HG03196 (cell line): ENCODE data around the gene FBLN5.
"Not testable (repeated sequence)": the region's sequence is repeated elsewhere in the genome, so short reads cannot be mapped to it uniquely, and the experiment has no call there.

Experiments
- ATAC-seq: cut with Tn5 transposase; IDR thresholded peaks from one replicate; pipeline ENCODE4 v1.9.1; 2021; ENCODE audit not compliant: unreplicated experiment

Gene FBLN5

DNA sequence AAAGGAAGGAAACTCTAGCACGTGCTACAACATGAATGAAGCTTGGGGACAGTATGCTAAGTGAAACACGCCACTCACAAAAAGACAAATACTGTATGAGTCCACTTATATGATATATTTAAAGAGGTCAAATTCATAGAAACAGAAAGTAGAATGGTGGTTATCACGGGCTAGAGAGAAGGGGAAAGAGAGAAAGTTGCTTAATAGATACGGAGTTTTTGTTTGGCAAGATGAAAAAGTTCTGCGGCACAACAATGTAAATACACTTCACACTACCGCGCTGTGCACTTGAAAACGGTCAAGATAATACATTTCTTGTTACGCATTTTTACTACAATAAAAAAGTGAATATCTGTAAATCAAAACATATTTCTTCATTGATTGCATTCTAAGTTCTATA lies 37.3 kb downstream of the FBLN5 start:
- ATAC-seq, result no peak

DNA sequence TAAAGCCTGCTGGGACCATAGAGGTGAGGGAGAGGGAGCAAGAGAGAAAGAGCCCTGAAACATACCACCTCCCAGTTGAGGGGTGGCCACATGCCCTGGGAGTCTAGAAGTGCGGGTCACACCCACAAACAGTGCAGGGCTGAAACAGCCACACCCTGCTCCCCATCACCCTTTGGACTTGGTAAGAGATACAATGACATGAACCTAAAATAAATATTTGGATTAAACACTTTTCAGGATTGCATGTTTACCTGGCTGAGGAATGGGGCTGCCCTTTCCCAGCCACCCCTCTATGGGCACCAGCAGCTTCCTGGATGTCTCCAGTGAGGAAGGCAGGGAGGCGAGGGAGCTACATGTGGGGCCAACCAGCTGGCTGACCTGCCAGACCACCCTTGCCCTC lies 41.1 kb downstream of the FBLN5 start:
- no peak for ATAC-seq

DNA sequence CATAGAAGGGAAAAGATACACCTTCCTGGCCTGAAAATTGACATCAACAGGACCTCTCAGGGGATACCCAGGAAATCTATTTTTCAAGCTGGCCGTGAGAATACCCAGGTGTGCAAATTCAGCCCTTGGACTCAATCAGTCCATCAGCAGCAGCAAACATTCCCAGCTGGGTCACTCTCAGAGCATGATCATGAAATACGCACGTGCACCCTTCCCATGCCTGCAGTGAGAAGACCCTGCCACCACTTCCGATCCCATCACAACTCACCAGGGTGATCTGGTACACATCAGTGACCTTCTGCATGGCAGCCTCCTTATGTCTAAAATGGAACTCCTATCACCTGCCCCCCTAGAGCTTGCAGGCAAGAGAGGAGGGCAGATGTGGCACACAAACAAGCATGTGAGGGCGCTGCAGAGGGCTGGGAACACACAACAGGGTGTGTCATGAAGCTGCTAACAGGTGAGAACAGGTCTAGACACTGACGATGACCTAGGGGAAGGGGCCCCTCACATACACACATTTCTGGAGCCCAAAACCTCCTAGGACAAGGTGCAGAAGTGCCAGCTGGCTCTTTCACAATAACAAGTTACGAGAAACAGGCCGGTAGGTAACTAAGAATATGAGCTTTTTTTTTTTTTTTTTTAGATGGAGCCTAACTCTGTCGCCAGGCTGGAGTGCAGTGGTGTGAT lies 42.4 kb downstream of the FBLN5 start:
- no peak for ATAC-seq

DNA sequence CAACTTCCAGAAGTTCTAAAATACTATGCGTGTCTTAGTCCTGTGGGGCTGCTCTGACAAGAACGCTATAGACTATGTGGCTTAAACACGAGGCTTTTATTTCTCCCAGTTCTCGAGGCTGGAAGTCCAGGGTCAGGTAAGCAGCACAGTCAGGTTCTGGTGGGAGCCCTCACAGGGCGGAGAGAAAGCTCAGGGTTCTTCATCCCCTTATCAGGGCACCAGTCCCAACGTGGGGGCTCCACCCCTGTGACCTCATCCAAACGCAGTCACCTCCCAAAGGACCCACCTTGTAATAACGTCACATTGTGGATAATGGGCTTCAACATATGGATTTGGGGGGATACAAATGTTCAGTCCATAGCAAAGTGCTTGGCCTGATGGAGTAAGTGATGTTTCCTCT lies 43.0 kb downstream of the FBLN5 start:
- no peak for ATAC-seq

DNA sequence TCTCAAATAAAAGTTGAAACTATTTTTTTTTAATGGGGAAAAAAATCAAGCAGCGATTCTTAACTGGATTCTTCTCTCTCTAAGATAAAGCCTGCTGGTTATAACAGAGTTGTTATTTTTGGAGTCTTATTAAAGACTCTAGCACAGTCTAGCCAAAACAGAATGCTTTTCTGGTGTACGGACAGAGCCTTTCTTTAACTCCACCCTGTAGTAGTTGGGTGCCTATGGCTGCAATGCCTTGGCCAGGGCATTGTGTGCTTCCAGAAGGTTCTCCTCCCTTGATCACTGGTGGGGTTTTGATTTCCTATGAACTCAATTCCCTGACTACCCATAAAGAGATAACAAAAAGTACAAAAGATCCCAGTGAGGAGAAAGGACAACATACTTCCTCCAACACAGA lies 44.4 kb downstream of the FBLN5 start:
- ATAC-seq, result no peak

DNA sequence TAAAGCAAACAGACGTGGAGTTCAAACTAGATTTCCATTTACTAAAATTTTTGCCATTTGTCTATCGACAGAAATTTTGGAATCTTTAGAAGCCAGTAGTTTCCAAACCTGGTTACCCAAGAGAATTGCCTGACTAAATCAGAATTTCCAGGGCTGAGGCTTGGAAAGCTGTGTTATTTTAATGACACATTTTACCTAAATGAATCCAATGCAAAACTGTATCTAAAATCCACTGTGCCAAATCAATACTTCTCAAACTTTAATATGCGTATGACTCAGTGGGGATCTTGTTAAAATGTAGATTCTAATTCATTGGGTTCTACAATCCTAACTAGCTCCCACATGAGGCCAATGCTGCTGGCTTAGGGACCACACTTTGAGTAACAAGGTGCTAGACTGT lies 45.2 kb downstream of the FBLN5 start:
- ATAC-seq, result no peak

DNA sequence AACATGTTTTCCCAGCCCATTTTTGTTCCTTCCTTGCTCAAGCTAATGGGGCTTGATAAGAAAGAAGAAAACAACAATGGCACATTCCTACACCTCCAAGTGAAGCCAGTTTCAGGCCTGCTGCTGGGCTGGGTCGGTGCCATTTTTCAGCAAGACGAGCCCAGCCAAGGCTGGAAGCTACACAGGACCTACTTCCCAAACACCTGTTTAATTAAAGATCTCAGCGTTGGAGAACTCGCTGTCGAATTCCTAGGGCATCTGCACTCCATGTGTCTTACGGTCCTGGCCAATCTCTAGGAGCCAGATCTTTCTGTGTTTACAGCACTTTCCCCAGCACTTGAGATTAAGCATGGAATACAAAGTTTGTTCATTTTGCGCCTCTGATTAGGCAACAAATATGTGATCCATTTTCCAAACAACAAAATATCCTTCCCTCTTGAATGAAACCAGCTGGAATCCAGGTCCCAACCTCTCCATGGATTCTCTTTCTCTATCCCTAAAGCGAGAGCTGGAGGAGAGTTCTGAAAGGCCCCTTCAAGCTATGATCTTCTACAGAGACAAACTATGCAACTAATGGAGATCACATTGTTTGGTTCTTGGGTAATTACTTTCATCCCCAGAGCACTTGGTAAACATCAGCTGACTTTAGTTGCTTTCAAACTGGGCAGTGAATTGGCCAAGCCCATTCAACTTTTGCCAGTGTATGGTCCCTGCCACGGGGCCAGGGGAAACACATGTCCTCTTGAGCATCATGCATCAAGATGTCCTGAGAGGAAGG lies 45.9 kb downstream of the FBLN5 start:
- ATAC-seq, result no peak

DNA sequence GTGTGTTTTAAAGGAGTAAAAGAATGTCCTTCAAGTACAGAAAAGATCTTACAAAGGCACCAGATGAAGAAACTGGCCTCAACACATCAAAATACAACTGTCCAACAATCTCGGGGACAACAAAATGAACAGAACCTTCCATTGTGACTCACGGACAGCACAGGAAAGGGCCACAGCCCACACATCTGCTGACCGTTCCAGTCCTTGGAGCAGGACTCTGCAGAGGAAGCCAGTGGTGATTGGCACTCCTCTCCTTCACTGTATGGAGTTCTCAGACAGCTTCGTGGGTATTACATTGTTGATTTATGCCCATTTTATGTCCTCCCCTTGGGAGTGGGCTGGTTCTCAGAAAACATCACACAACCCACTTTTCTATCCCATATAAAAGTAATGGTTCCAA lies 47.7 kb downstream of the FBLN5 start:
- no peak for ATAC-seq

DNA sequence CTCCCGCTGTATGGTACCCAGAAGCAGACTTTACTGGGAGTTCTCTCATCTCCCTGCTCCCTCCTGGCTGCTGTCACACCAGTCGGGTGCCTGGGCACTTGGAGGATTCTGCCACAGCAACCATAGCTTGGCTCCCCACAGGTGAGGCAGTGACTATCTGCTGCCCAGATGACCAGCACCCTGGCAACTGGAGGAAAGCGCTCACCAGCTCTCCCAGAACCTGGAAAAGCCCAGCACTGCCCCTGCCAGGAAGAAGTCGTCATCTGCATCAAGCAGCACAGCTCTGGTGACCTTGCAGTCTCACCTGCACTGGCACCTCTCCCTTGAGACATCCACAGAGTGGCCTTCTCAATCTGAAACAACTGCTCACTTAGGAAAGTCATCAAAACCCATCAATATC lies 48.3 kb downstream of the FBLN5 start:
- ATAC-seq, result no peak

DNA sequence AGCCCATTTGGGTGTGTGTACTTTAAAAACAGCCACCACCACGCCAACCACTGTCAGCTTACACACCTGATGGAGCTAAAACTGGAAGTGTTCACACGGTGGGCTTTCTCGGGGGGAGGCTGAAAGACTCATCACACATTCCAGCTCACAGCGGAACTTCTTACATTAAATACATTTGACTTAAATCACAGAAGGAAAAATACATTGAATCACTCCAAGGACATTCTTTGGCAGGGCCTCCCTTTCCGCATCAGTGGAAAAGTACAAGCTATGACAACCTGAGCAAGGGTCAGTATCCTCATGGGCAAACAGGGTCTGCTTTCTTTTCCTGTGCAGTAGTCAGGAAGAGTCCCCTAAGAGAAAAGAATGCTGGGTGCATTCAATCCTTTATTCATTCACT lies 49.1 kb downstream of the FBLN5 start:
- ATAC-seq, result no peak

DNA sequence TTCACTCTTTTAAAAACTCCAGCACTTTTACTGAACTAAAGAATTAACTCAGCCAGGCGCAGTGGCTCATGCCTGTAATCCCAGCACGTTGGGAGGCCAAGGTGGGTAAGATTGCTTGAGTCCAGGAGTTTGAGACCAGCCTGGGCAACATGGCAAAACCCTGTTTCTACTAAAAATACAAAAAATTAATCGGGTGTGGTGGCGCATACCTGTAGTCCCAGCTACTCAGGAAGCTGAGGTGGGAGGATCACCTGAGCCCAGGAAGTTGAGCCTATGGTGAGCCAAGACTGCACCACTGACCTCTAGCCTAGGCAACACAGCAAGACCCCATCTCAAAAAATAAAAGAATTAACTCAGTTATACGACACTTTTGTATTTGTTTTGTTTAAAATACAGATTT lies 49.8 kb downstream of the FBLN5 start:
- not testable (repeated sequence) for ATAC-seq

DNA sequence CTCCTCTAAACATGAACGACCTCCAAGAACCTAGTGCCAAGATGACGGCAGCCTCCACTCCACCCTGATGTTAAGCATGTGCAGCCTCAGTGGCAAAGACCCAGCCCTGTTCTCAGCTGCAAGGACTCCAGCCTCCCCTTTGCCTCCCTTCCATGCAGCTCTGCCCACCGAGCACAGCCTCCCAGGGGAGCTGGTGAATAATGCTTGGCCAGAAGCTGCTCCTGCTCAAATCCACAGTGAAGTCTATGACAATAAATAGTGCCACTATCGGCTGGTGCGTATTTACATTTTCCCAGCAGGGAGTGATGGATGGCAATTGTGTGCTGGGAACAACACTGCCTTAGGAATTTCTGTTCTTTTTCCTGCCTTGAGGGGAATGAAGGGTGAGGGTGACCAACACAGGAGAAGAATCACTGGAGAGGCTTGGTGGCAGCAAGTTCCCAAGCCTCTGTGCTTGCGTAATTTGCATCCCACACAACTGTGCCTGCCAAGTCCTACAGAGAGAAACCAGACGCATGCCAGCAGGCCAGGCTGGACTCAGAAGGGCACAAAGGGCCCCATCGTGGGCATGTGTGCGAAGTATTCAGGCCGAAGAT lies 50.3 kb downstream of the FBLN5 start:
- no peak for ATAC-seq

DNA sequence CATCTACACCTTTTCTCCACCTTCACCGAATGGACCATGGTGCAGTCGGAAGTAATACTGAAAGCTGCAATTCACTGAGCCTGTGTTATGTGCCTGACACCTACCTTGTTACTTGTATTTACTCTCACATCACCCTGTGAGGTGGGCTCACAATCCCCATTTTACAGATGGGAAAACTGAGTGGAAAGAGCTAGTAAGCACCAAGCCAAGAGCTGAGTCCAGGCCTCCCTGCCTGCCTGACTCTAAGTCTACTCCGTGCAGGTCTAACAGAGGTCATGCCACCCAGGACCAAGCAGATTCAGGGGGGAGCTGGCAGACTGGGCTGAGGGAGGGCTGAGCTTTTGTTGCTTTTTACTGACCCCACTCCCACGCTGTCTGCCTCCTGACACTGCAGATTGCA lies 51.1 kb downstream of the FBLN5 start:
- no peak for ATAC-seq

DNA sequence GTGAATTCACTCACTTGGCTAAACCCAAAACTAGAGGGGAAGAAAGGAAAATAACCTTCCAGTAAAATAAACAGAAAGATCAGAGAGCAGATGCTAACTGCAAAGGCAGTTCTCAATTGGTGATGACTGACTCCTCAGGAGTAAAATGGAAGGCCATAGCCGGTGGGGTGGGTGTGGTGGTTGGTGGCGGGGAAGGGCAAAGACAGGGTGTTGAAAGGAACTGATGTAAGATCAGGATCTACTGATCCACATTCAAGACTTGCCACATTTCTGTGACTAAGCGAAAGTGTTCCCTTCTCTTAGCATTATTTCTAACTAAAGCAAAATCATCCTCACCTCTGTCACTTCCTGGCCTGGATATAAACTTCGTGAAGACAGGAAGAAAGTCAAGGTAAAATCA lies 53.8 kb downstream of the FBLN5 start:
- ATAC-seq, result no peak

DNA sequence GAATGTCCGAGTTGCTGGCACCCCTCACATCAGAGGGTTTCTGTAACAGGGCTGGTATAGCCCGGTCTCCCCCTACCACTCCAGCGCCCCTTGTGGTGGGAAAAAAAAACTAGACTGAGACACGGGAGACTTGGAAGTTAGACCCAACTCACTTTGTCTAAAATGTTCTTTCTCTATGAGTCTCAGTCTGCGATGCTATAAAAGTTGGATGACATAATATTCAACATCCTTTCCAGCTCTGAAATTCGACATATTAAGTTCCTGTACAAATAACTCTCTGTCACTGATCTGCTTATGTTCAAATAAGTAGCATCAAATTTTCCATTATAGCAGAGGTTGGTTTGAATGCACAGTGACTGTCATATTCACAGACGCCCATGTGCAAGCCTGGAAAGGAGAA lies 54.5 kb downstream of the FBLN5 start:
- no peak for ATAC-seq

DNA sequence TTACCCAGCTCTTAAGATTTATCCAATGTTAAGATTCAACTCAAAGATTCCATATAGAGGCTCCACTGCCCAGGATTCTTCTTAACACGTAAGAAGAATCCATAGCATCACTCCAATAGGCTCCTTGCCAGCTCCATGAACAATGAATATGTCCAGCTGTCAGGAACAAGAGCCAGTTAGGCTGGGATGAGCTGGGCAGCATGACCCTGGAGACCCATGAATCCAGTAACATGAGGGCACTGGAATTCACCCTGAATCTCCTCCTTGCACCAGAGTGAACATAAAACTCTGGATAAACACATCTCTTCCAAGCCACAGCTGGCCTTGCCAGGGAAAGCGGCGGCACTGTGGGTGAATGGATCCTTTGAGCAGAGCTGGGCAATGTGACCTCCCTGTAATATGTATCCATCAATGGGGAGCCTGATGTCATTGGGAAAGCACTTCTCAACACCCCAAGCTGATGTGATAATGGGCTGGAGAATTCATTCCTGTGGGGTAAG lies 55.7 kb downstream of the FBLN5 start:
- no peak for ATAC-seq

DNA sequence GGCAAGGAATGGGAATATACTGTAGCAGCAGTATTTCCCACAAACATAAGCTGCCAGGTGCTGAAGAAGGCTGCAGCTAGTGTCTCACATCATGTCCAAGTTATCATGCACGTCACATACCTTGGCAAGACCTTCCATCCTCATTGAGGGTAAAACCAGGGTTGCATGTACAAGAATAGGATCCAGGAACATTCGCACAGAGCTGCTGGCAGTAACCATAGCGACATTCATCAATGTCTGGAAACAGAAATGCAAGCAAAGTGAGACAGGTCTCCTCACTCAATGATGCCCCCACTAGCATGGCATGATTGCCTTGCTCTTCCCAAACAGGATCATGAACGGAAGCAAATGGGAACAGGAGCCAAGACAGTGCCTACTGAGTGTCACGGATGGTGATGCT lies 56.4 kb downstream of the FBLN5 start:
- ATAC-seq, result no peak

DNA sequence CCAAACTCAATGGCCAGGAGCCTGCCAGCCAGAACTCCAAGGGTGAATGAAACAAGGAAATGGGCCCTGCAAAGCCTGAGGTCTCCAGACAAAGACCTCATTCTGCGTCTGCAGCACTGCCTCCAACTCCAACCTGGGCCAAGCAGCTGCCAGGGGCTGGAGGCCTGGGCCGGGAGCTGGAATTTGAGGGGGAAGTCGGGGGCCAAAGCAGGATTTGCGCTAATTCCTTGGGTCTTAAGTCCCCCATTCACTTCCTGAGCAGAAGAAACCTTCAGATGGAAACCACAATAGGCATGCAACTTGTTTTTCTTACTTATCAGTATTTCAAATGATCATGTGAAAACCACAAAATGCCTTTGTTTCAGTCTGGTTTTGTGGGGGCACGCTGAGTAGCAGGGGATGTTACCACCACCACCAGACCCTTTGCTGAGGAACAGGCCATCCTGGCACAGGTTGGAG lies 57.2 kb downstream of the FBLN5 start:
- no peak for ATAC-seq

DNA sequence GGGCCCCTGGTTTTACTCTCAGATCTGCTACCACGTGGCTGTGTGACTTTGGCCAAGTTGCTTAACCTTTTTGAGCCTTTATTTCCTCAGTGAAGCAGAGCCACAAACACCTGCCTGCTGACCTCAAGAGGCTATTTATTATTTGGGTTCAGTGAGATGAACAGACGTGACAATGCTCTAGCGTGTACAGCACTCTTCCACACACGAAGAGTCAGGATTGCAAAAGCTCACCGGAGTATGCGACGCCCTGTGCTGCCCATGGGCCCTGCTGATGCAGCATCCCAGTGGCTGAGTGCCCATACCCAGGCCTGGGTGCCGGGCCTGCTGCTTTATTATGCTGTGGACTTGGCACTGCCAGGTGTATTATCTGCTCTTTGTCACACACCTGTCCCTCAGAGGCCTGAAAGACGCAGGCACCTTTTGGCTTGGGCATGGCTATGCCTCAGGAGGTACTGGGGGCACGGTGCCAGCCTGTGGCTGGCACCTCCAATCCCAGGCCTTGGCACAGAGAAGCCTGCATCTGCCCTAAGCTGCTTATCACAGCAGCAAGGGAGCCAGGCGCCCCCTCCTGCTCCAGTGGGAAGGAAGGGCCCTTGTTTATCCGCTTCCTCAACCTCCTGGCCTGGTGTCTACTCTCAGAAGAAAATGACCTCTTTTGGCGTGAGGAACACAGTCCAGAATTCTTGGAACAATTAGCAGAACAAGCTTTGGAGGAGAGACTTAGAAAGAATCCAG lies 57.9 kb downstream of the FBLN5 start:
- ATAC-seq, result no peak

DNA sequence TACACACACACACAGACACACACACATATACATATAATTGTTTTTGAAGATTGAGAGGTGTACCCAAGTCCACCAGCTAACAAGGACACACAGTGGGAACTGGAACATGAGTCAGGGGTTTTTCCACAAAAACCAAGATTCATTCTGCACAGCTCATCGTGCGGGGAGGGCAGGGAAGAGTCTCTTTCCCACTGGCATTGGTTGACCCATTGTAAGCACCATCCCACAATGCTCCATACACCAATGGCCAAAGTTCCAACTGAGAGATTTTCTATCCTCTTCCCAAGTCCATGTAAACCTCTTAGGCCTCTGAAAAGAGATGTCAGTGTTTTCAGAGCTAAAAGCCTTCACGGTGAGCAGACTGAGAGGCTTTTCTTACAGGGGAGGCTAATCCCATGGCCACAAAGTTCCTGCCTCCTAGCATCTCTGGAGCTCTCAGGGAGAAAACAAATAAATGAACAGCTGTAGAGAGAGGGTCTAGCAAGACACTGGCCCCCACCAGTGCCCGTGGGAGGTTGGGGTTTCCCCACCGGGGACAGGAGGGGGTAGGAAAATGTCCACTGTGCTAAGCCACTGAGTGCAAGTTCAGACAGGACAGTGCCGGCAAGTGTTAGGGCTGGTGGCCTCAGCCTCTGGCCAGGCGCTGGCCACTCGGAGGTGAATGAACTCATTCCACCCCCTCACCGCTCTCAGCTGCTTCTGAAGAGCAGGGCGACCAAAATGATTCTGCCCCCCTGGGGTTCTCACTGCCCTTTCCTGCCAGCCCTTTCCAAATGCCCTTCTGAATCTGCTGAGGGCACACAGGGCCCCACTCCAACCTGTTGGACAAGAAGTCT lies 58.6 kb downstream of the FBLN5 start:
- no peak for ATAC-seq

DNA sequence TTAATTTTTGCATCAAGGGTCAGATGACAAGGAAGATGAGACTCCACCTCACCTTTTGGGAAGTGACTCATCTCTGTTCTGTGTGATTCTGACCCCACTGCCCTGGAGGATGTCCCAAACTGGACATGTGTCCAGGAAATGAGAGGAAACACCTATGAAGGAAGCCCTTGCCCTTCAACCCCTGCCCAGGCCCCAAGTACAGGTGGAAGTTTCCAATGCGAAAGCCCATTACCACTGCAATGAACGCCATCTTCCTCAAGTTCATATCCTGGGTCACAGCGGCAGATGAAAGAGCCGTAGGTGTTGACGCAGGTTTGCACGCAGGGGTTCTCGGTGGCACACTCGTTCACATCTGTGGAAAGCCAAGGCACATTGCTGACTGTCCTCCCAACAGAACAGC lies 60.5 kb downstream of the FBLN5 start:
- ATAC-seq, result no peak
